ENCODE measurements around the gene LGR4.

LGR4 gene

DNA sequence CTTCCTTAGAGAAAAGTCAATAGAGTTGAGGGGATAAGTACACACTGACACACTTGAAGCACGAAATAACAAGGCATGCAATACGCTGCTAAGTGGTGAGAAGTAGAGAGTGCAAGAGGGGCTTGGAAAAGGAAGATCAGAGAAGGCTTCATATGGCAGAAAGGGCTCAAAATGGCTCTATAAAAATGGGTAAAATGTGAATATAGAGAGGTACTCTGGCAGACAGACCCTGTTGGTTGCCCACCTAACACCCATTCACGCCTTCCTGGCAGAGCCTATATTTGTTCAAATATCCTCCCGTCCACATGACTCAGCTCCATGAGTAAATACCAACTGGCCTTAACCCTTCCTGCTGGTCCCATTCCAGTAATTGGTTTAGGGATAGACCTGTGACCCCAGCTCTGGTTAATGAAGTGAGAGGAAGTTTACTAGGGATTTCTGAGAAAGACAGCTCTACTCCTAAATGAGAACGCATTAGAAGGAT, 70.7 kb downstream of the LGR4 start:
- DNase-seq (ENCODE audit: low read depth in 2 of 2): no peak

DNA sequence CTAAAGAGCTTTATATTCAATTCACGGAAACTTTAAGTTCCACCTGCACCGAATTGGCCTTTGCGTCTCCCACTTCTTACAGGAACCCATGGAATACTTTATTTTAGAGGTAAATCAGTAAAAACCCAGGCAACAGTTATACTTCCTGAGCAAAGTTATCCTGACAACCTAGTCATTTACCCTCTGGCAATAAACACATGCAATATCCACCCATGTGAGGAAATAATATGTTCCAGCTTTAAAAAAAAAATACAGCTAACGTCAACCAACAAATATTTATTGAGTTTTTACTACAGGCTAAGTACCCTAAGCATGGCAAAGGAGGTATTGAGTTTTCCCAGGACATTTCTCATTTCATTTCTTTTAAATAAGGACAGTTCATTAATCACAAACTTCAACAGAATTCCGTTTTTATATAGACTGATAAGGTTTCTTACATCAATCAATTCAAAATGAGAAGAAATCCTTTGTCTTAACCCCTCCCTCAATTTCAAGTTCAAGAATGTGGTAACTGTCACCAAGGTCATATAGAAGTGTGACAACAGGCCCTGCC, 71.2 kb downstream of the LGR4 start:
- no peak for DNase-seq (ENCODE audit: low read depth in 2 of 2)

DNA sequence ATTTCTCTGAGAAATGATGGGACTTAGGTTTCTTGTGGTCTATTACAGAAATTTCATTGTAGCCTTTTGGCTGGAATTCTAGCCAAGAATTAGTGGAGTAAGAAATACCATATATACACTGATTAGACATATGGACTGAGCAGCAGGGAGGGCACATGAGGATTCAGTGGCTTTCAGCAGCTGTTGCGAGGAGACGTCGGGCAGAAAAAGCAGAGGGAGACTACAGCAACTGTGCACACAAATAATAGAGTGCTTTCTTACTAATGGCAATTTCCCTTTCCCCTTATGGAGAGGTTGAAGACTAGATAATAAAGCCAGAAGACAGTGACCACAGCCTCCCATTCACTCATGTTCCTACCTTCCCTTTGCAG, 74.2 kb downstream of the LGR4 start:
- no peak for DNase-seq (ENCODE audit: low read depth in 2 of 2)

DNA sequence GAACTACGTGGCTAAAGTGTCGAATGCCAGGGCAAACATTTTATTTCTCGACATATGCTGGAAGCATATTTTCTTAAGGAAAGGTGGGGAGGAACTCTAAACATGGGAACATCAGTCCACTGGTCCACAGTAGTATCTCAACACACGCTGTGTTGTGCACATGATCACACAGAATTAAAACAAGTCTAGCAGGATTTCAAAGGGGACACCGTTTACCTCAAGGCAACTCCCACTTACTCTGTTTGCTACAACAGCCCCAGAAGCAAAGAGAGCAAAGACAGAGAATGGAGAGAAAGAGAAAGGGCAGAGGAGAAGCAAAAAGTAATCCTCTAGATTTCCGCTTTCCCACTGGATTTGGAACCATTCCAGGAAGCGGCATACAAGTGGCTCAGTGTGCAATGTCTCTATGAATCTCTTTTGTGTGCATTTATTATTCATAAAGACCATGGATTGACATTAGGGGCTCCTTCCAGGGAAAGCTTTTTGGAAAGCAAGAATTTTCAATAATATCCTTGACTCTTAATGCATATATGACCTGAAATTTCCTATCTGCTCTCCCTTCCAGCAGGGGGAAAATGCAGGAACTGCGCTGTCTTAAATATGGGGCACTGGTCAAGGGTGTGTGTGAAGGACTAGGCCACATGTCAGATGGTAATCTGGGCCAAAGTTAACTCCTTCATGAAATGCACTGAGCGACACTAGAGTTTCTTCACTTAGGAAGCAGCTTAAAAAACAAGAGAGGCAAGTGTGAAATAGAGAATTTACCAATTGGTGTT, 74.8 kb downstream of the LGR4 start:
- DNase-seq (ENCODE audit: low read depth in 2 of 2): no peak

- no peak for DNase-seq (ENCODE audit: low read depth in 2 of 2)
These were observed 76.2 kb downstream of the LGR4 start for GRCh38 chr11:27396259-27396839.

GRCh38 chr11:27395556-27396258, 76.9 kb downstream of the LGR4 start:
- no peak for DNase-seq (ENCODE audit: low read depth in 2 of 2)

GRCh38 chr11:27394781-27395228, 77.8 kb downstream of the LGR4 start:
- no peak for DNase-seq (ENCODE audit: low read depth in 2 of 2)

- no peak for DNase-seq (ENCODE audit: low read depth in 2 of 2)
These were observed 80.1 kb downstream of the LGR4 start for GRCh38 chr11:27392278-27393114.

GRCh38 chr11:27391331-27392015, 81.1 kb downstream of the LGR4 start:
- DNase-seq (ENCODE audit: low read depth in 2 of 2): no peak

DNA sequence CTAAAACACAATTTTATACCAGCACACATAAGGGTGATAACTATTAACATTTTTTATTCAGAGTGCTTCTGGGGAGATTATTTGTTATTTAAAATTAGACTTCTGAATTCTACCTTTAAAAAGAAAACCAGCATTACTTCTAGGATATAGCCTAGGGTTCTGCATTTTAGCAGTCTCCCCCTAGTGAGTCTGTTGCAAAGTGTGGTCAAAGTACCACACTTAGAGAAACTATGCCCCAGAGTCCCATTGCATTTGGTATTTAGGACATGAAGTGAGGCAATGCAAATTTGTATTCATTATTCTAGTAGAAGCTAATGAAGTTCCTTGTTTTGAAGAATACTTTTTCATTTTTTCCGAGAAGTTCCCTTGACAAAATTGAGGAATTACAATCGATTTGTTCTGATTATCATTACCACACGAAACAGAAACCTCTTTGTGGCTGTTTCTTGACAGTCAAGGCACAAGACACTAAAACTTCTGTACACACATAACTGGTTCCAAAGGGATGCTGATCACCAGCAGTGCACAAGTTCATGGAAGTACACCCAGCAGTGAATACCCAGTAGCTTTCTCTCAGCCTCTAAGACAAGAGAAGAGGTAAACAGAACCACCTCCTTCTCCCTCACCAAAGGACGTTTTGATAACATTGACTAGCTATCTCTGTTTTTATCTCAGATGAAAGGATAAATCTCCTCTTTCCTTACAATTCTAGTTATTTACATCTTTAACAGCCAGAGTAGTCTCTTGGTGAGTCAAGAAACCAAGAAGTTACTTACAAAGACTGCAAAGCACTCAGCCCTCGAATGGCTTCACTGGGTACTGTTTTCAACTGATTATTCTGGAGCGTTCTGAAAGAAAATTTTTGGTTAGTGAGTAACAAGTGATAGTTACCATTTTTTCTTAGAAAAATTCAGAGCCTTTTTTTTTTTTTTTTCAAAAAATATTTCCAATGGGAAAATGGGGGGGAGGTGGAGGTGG, 82.0 kb downstream of the LGR4 start:
- no peak for DNase-seq (ENCODE audit: low read depth in 2 of 2)

GRCh38 chr11:27388869-27389268, 83.7 kb downstream of the LGR4 start:
- no peak for DNase-seq (ENCODE audit: low read depth in 2 of 2)

GRCh38 chr11:27388001-27388400, 84.6 kb downstream of the LGR4 start:
- DNase-seq (ENCODE audit: low read depth in 2 of 2): no peak

GRCh38 chr11:27387362-27387761, 85.2 kb downstream of the LGR4 start:
- no peak for DNase-seq (ENCODE audit: low read depth in 2 of 2)

DNA sequence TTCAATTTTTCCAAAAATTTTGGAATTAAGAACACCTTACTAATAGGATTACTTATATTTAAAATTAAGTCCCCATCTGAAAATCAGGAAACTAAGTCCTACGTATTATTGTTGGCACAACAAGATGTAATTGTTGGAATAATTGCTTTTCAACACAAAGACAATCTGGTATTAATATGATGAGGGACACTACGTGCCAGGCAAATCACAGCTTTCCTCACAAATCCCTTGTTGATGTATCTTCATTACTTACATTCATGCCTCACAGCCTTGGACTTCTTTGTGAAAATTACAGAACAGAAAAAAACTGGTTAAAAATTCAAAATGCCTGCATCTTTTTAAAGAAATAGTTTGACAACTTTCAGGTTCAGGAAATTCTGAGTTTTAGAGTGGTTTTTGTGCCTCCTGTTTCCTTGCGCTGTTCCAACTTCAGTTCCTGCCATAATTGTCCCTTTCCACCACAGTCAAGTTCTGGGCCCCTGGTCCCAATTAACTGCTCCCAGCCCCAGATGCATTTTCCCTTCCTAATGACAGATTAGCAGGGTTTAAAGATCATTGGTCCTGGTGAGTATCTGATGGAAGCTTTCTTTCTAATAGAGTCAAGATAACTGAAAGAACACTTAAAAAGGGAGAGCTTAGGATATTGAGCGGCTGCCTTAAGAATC, 86.3 kb downstream of the LGR4 start:
- no peak for DNase-seq (ENCODE audit: low read depth in 2 of 2)

- no peak for DNase-seq (ENCODE audit: low read depth in 2 of 2)
These were observed 87.3 kb downstream of the LGR4 start for GRCh38 chr11:27385245-27385644.

DNA sequence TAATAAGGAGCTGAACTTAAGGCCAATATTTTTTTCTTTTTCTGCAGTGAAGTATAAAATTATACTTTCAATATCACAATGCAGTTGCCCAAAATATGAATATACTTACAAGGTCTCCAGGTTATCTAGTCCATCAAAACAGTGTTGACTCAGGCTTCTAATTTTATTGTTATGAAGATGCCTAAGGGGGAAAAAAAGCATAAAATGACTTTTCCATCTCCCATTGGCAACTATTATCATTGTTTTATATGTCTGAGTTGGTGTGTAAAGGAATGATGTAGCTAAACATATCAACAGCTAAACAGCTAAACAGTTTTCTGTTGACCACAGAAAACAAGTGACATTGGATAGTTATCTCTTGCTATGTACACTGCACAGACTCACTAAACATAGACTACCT, 88.4 kb downstream of the LGR4 start:
- no peak for DNase-seq (ENCODE audit: low read depth in 2 of 2)

DNA sequence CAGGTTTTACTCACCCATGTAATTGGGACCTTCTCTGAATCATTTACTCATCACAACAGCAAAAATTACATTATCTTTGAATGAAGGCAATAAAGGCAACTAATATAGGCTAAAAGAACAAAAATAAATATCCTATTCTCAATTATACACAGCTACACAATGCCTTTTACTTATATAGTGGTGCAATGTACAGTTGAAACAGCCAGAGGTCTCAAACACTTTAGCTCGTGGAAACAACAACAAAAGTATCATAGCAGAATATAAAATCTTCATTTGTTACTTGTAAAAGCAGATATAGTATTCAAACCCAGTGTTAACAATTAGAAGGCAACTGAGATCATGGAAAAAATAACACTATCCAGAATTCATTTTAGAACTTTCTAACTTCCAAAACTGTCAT, 88.9 kb downstream of the LGR4 start:
- no peak for DNase-seq (ENCODE audit: low read depth in 2 of 2)

DNA sequence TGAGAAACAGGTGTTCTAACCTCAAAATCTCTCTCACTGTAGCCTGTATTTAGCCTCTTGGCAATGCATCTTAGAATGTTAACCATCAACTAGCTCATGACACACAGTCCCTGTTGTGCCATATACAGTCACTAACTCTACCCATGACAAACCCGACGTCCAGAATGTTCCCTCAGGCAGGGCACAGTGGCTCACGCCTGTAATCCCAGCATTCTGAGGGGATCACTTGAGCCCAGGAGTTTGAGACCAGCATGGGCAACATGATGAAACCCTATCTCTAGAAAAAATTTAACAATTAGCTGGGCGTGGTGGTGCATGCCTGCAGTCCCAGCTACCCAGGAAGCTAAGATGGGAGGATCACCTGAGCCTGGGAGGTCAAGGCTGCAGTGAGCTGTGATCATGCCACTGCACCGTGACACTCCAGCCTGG, 91.3 kb downstream of the LGR4 start:
- DNase-seq (ENCODE audit: low read depth in 2 of 2): no peak

- no peak for DNase-seq (ENCODE audit: low read depth in 2 of 2)
These were observed 91.8 kb downstream of the LGR4 start for GRCh38 chr11:27380771-27381170.
